Nephron progenitor cell (in vitro differentiated cells): ENCODE measurements around the gene DDX6.

Source experiments
- DNase-seq: peaks from one replicate; pipeline ENCODE4 v3.0.0; 2021
- H3K27ac Mint-ChIP-seq: 2 replicates; pipeline ENCODE4 v1.8.0; 2021; ENCODE audit warnings: mild to moderate bottlenecking, moderate library complexity, mixed read lengths
- H3K27me3 Mint-ChIP-seq: 2 replicates; pipeline ENCODE4 v1.8.0; 2021; ENCODE audit warnings: mild to moderate bottlenecking, low read depth, mixed read lengths; ENCODE audit not compliant: poor library complexity
- H3K36me3 Mint-ChIP-seq: 2 replicates; pipeline ENCODE4 v1.8.0; 2021; ENCODE audit warnings: low read depth, mixed read lengths
- H3K4me1 Mint-ChIP-seq: 2 replicates; pipeline ENCODE4 v1.8.0; 2021; ENCODE audit warnings: mixed read lengths
- H3K4me3 Mint-ChIP-seq: 2 replicates; pipeline ENCODE4 v1.8.0; 2021; ENCODE audit warnings: mild to moderate bottlenecking, moderate library complexity, mixed read lengths
- H3K9me3 Mint-ChIP-seq: 2 replicates; pipeline ENCODE4 v1.8.0; 2021; ENCODE audit warnings: mild to moderate bottlenecking, moderate library complexity, mixed read lengths
- CTCF ChIP-seq: fragments of 200-600 bp; sonication (generic); IDR thresholded peaks from 2 replicates; pipeline ENCODE4 v1.5.0; 2021; ENCODE audit warnings: antibody characterized with exemption

DDX6 gene

DNA sequence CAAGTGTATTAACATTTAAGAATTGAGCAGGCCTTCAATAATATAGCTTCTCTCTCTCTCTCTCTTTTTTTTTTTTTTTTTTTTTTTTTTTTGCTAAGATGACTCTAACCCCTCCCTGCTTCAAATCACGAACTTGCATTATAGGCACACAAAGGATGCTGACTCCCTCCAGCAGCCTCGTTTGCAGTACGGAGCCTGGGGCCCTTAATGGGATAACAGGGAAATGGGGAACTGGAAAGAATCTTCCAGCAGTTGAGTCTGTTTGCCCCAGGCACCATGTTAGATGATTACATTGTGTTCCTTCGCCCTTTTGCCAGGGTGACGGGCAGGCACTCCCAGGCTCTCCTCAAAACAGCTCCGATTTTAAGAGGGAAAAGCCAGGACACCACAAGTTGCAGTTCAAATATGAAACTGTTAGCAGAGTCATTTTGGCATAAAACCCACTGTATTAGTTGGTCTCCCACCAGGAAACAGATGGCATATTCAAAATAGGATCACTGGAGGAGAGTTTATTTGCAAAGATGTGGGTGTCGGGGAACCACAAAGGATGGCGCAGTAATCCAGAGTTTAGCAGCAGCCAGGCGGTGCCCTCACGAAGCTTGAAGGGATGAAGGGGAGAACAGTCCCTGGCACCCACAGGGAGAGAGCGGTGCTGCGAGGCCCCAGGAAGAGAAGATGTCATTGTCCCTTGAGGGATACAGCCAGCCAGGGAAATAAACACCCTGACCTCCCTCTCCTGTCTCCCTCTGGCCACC is 85.0 kb downstream of the DDX6 start:
- Mint-ChIP-seq H3K36me3 (no peaks in the 10 kb centered on the region), H3K4me1 (peaks cover 14% of the 10 kb centered on the region), H3K4me3 (no peak overlapping the region), H3K27ac (no peak overlapping the region), H3K9me3 (peaks cover 8% of the 10 kb centered on the region), H3K27me3 (peaks cover 13% of the 10 kb centered on the region)
- no peak for TF ChIP-seq CTCF
- DNase-seq, result no peak

GRCh38 chr11:118705111-118705741 is 85.7 kb downstream of the DDX6 start:
- DNase-seq, result no peak
- Mint-ChIP-seq H3K9me3 (peaks cover 12% of the 10 kb centered on the region), H3K4me3 (no peak overlapping the region), H3K4me1 (peaks cover 14% of the 10 kb centered on the region), H3K27ac (no peak overlapping the region), H3K27me3 (peaks cover 13% of the 10 kb centered on the region), H3K36me3 (peaks cover 3% of the 10 kb centered on the region)
- no peak for TF ChIP-seq CTCF

GRCh38 chr11:118703563-118704106 is 87.3 kb downstream of the DDX6 start:
- no peak for TF ChIP-seq CTCF
- Mint-ChIP-seq H3K4me1 (peaks cover 14% of the 10 kb centered on the region), H3K36me3 (peaks cover 4% of the 10 kb centered on the region), H3K27ac (no peak overlapping the region), H3K9me3 (peaks cover 16% of the 10 kb centered on the region), H3K27me3 (peaks cover 16% of the 10 kb centered on the region), H3K4me3 (no peak overlapping the region)
- DNase-seq, result no peak

DNA sequence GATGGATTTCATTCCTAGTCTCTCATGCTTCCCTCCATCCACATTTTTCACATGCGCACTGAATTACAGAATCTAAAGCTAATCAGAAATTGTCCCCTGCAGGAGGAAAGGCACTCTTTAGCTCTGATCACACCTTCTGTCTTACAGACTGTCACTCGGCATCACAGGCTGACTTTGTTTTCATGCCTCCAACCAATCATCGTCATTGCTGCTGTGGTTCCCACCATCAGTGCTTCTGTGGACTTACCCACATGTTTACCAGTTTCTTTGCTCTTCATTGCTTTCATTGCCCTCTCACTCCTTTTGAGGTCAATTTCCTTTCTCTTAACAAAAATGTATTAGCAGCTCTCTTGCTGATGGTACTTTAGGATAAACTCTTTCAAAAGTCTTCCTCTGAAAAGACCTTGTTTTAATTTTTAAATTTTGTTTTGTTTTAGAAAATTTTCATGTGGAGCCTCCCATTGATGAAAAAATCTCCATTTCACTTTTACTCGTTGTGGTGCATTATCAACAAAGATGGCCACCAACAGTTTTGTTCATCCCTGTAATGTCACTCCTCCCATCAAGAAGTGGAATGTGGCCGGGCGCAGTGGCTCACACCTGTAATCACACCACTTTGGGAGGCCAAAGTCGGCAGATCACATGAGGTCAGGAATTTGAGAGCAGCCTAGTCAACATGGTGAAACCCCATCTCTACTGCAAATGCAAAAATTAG is 91.3 kb downstream of the DDX6 start:
- DNase-seq, result no peak
- Mint-ChIP-seq H3K4me3 (no peak overlapping the region), H3K9me3 (peaks cover 12% of the 10 kb centered on the region), H3K27me3 (peaks cover 8% of the 10 kb centered on the region), H3K4me1 (no peaks in the 10 kb centered on the region), H3K27ac (peak overlapping the region; percentile 25), H3K36me3 (peaks cover 4% of the 10 kb centered on the region)
- TF ChIP-seq CTCF, result no peak
